Chondrocyte (in vitro differentiated cells): Measurements from ENCODE around the gene PDZRN3. TPM values are rescaled to one million over a fixed set of nuclear protein-coding genes. Genes with fewer than 3 reads are reported as not detected.

Source experiments
- DNase-seq: peaks from one replicate; pipeline ENCODE4 v3.0.0; 2021; ENCODE audit warnings: mixed read lengths, low spot score
- H3K27ac Mint-ChIP-seq: one replicate; pipeline ENCODE4 v1.8.0; 2021; ENCODE audit warnings: mild to moderate bottlenecking, moderate library complexity, mixed read lengths; ENCODE audit not compliant: unreplicated experiment
- H3K27me3 Mint-ChIP-seq: 2 replicates; pipeline ENCODE4 v1.8.0; 2021; ENCODE audit warnings: low read depth, mixed read lengths
- H3K36me3 Mint-ChIP-seq: 2 replicates; pipeline ENCODE4 v1.8.0; 2021; ENCODE audit warnings: low read depth, mixed read lengths
- H3K4me1 Mint-ChIP-seq: 2 replicates; pipeline ENCODE4 v1.8.0; 2021; ENCODE audit warnings: low read depth, mild to moderate bottlenecking, mixed read lengths
- H3K4me3 Mint-ChIP-seq: one replicate; pipeline ENCODE4 v1.8.0; 2021; ENCODE audit warnings: mild to moderate bottlenecking, moderate library complexity, mixed read lengths; ENCODE audit not compliant: unreplicated experiment
- H3K9me3 Mint-ChIP-seq: 2 replicates; pipeline ENCODE4 v1.8.0; 2021; ENCODE audit warnings: low read depth, mixed read lengths
- CTCF ChIP-seq: fragments of 200-600 bp; sonication (generic); IDR thresholded peaks from 2 replicates; pipeline ENCODE4 v1.5.0; 2021; ENCODE audit warnings: antibody characterized with exemption, mild to moderate bottlenecking, moderate library complexity
- total RNA-seq: library from RNA; stranded (reverse); gene quantifications from 3 replicates; pipeline ENCODE4 v1.2.1, GENCODE V29; 2021

PDZRN3 gene
- total RNA-seq, 1 donor from 2014 or later, result 19.4 TPM

- H3K9me3 Mint-ChIP-seq, result no peaks in the 10 kb centered on the region
- TF ChIP-seq CTCF, result no peak
- no peak for DNase-seq
- H3K27ac Mint-ChIP-seq, result no peak overlapping the region
- H3K27me3 Mint-ChIP-seq, result no peaks in the 10 kb centered on the region
- H3K4me3 Mint-ChIP-seq, result no peak overlapping the region
- H3K36me3 Mint-ChIP-seq, result no peaks in the 10 kb centered on the region
- peaks cover 34% of the 10 kb centered on the region for H3K4me1 Mint-ChIP-seq
Measured at GRCh38 chr3:73499787-73500186, 125.0 kb downstream of the PDZRN3 start.

GRCh38 chr3:73498764-73499622, 125.7 kb downstream of the PDZRN3 start:
- no peak for TF ChIP-seq CTCF
- H3K36me3 Mint-ChIP-seq, result no peaks in the 10 kb centered on the region
- H3K27ac Mint-ChIP-seq, result no peak overlapping the region
- H3K9me3 Mint-ChIP-seq, result no peaks in the 10 kb centered on the region
- H3K27me3 Mint-ChIP-seq, result no peaks in the 10 kb centered on the region
- H3K4me1 Mint-ChIP-seq, result peaks cover 34% of the 10 kb centered on the region
- DNase-seq, result no peak
- no peak overlapping the region for H3K4me3 Mint-ChIP-seq

GRCh38 chr3:73497646-73498406, 126.9 kb downstream of the PDZRN3 start:
- Mint-ChIP-seq H3K36me3 (no peaks in the 10 kb centered on the region), H3K4me1 (peaks cover 33% of the 10 kb centered on the region)

GRCh38 chr3:73493543-73494308, 131.0 kb downstream of the PDZRN3 start:
- H3K27ac Mint-ChIP-seq, result peak overlapping the region; percentile 77
- H3K27me3 Mint-ChIP-seq, result no peaks in the 10 kb centered on the region
- H3K36me3 Mint-ChIP-seq, result no peaks in the 10 kb centered on the region
- peak overlapping the region; percentile 25 for H3K4me3 Mint-ChIP-seq
- peaks cover 39% of the 10 kb centered on the region for H3K4me1 Mint-ChIP-seq
- H3K9me3 Mint-ChIP-seq, result no peaks in the 10 kb centered on the region
- no peak for DNase-seq
- TF ChIP-seq CTCF, result no peak

More at GRCh38 chr3:73497646-73498406, 126.9 kb downstream of the PDZRN3 start:
- Mint-ChIP-seq H3K27me3 (no peaks in the 10 kb centered on the region), H3K27ac (no peak overlapping the region), H3K9me3 (no peaks in the 10 kb centered on the region), H3K4me3 (no peak overlapping the region)
- no peak for TF ChIP-seq CTCF
- no peak for DNase-seq

- no peak for TF ChIP-seq CTCF
- Mint-ChIP-seq H3K9me3 (no peaks in the 10 kb centered on the region), H3K27ac (no peak overlapping the region), H3K4me3 (no peak overlapping the region), H3K4me1 (peaks cover 39% of the 10 kb centered on the region), H3K27me3 (no peaks in the 10 kb centered on the region), H3K36me3 (no peaks in the 10 kb centered on the region)
- no peak for DNase-seq
Measured at GRCh38 chr3:73492186-73492585, 132.6 kb downstream of the PDZRN3 start.
